Gastroesophageal sphincter (tissue), 4 donors: Measurements from ENCODE around the gene P2RY14. TPM values are rescaled to one million over a fixed set of nuclear protein-coding genes. Genes with fewer than 3 reads are reported as not detected.

Source experiments
- ATAC-seq: fragments of 150-250 bp; one replicate; pipeline ENCODE4 v1.9.1; 2016; ENCODE audit warnings: mild to moderate bottlenecking, moderate library complexity
- H3K27ac ChIP-seq, 4 donors: fragments of 200-600 bp; sonication (generic) in 3 of 4; 1 replicate in 3 of 4; 2 replicates in 1 of 4; pipeline ENCODE4 v1.5.1; 2016 to 2019
- H3K27me3 ChIP-seq: fragments of 200-600 bp; sonication (generic); one replicate; pipeline ENCODE4 v1.5.1; 2019
- H3K36me3 ChIP-seq, 2 donors: fragments of 200-600 bp; sonication (generic); one replicate each; pipeline ENCODE4 v1.5.1; 2019; ENCODE audit warnings: control low read depth in 1 of 2
- H3K4me1 ChIP-seq, 3 donors: fragments of 200-600 bp; sonication (generic); 1 replicate in 2 of 3; 2 replicates in 1 of 3; pipeline ENCODE4 v1.5.1; 2016 to 2019; ENCODE audit warnings: control low read depth in 2 of 3
- H3K4me3 ChIP-seq, 2 donors: fragments of 200-600 bp; sonication (generic); one replicate each; pipeline ENCODE4 v1.5.1; 2019; ENCODE audit warnings: mild to moderate bottlenecking in 1 of 2, moderate library complexity in 1 of 2
- H3K9me3 ChIP-seq, 3 donors: fragments of 200-600 bp; sonication (generic); one replicate each; pipeline ENCODE4 v1.5.1; 2017 to 2019; ENCODE audit warnings: control low read depth in 2 of 3
- CTCF ChIP-seq, 4 experiments: fragments of 200-600 bp in 2 of 4; fragments of 450-650 bp in 2 of 4; sonication (generic) in 1 of 4; IDR thresholded peaks; one replicate each; pipeline ENCODE4 v1.5.1; 2017 to 2019; ENCODE audit warnings: antibody characterized with exemption in 4 of 4, mild to moderate bottlenecking in 2 of 4, moderate library complexity in 2 of 4
- EP300 ChIP-seq: sonication (generic); formaldehyde crosslinking; IDR thresholded peaks from one replicate; pipeline ENCODE4 v1.6.1; 2017; ENCODE audit warnings: antibody characterized with exemption, mild to moderate bottlenecking
- POLR2A ChIP-seq, 2 donors: fragments of 450-650 bp; IDR thresholded peaks; one replicate each; pipeline ENCODE4 v1.6.1; 2017; ENCODE audit warnings: antibody characterized with exemption in 2 of 2, mild to moderate bottlenecking in 2 of 2, moderate library complexity in 1 of 2
- POLR2AphosphoS5 ChIP-seq: sonication (generic); formaldehyde crosslinking; IDR thresholded peaks from one replicate; pipeline ENCODE4 v1.6.1; 2017; ENCODE audit warnings: antibody characterized with exemption
- WGBS, 2 donors: methylation state at CpG; one replicate each; pipeline ENCODE4 v1.1.5; 2018; ENCODE audit warnings: low coverage in 1 of 2; 5-methylcytosine and 5-hydroxymethylcytosine counted together
- total RNA-seq, 4 donors: library from RNA; depleted of rRNA; stranded (reverse); fragments of >200 nt; gene quantifications; one replicate each; pipeline ENCODE4 v1.1.0, GENCODE V29; 2016

P2RY14 gene
- total RNA-seq, 4 donors from 2014 or later, result 1.8 to 90.5 (median 16.2) TPM

- ATAC-seq, result no peak
- Histone ChIP-seq H3K27me3 (no peaks in the 10 kb centered on the region), H3K9me3 (no peaks in the 10 kb centered on the region), H3K4me1 (peaks cover 2 to 53% (median 3%) of the 10 kb centered on the region in 3 donors), H3K36me3 (no peaks in the 10 kb centered on the region), H3K27ac (peak overlapping the region in 2 of 4 donors; percentile 30 to 50), H3K4me3 (no peak overlapping the region)
- WGBS, 2 donors, result 57 to 64% methylated on average over 9 of the region's 9 CpGs
- no peak for TF ChIP-seq POLR2A (IDR thresholded peaks at IDR 0.05)
- TF ChIP-seq POLR2AphosphoS5, result peak; percentile 43
- TF ChIP-seq CTCF (IDR thresholded peaks at IDR 0.05), result no peak
These were observed 3.5 kb upstream of the P2RY14 start for GRCh38 chr3:151281671-151282324.

GRCh38 chr3:151276687-151277042, 1.7 kb downstream of the P2RY14 start:
- TF ChIP-seq CTCF (IDR thresholded peaks at IDR 0.05), result no peak
- no peak for TF ChIP-seq POLR2AphosphoS5
- no peaks in the 10 kb centered on the region for H3K27me3 ChIP-seq
- peak overlapping the region in 2 of 4 donors; percentile 17 to 24 for H3K27ac ChIP-seq
- 91 to 100% methylated on average over 3 to 6 of the region's 6 CpGs for WGBS, 2 donors
- peaks cover 0 to 29% (median 0%) of the 10 kb centered on the region in 3 donors for H3K4me1 ChIP-seq
- peak overlapping the region; percentile 8 to 37 for H3K4me3 ChIP-seq
- ATAC-seq, result no peak
- no peaks in the 10 kb centered on the region for H3K36me3 ChIP-seq
- no peaks in the 10 kb centered on the region for H3K9me3 ChIP-seq

DNA sequence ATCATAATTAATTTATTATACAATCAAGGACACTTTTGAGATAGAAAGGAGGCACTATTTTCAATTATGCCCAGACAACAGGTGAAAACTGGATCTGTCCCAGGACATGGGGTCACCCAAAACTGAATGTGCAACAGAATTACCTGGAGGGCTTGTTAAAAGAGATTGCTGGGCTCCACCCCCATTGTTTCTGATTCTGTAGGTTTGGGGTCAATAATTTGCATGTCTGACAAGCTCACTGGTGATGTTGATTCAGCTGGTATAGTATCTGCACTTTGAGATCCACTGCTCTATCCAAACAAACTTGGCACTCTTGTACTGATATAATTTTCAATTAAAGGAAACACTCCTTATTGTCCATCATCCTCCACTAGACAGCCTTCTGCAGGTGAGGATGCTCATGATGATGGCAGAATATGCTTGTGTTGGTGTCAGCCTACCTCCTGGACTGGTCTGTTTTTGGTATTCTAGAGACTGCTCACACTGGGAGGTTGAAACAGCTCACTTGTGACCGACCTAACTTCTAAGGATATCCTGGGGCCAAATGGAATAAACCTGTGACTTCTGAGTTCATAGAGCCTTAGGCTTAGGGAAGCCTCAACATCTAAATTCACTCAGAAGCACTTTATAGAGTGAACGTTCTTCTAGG, 2.2 kb downstream of the P2RY14 start:
- peaks cover 0 to 24% (median 0%) of the 10 kb centered on the region in 3 donors for H3K4me1 ChIP-seq
- peak overlapping the region in 2 of 4 donors; percentile 17 to 24 for H3K27ac ChIP-seq
- no peak for ATAC-seq
- H3K36me3 ChIP-seq, result no peaks in the 10 kb centered on the region
- peak overlapping the region; percentile 8 to 37 for H3K4me3 ChIP-seq
- no peaks in the 10 kb centered on the region for H3K27me3 ChIP-seq
- TF ChIP-seq CTCF (IDR thresholded peaks at IDR 0.05) (no peak), POLR2A (IDR thresholded peaks at IDR 0.05) (no peak), POLR2AphosphoS5 (no peak), EP300 (no peak)
- no peaks in the 10 kb centered on the region for H3K9me3 ChIP-seq
- WGBS, 2 donors, result 80% methylated on average over 2 of the region's 2 CpGs; no CpG with 5 or more reads in 1 of the 2 donors

DNA sequence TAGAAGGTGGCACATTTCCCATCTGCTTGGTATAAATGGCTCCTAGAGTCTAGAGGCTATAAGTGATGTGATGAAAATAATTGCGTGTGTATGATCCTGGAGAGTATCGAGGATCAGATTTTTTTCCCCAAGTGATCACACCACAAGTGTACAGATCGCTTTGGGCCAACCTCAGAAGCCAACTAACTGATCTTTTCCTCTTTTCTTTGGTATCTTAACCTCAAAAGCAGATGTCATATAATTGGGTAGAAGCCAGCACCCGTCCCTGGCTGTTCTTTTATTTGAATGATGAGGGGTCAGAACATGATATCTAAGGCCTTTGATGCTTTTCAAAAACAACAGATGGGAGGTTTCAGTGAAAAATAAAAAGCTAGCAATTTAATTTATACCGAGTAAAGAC, 3.3 kb downstream of the P2RY14 start:
- H3K36me3 ChIP-seq, result no peaks in the 10 kb centered on the region
- H3K27ac ChIP-seq, result no peak overlapping the region
- peaks cover 0 to 29% (median 0%) of the 10 kb centered on the region in 3 donors for H3K4me1 ChIP-seq
- no peaks in the 10 kb centered on the region for H3K27me3 ChIP-seq
- no peak overlapping the region for H3K4me3 ChIP-seq
- no peak for ATAC-seq
- 75 to 80% methylated on average over 4 to 5 of the region's 5 CpGs for WGBS, 2 donors
- H3K9me3 ChIP-seq, result no peaks in the 10 kb centered on the region
- TF ChIP-seq CTCF (IDR thresholded peaks at IDR 0.05) (no peak), EP300 (no peak), POLR2AphosphoS5 (no peak), POLR2A (IDR thresholded peaks at IDR 0.05) (no peak)

DNA sequence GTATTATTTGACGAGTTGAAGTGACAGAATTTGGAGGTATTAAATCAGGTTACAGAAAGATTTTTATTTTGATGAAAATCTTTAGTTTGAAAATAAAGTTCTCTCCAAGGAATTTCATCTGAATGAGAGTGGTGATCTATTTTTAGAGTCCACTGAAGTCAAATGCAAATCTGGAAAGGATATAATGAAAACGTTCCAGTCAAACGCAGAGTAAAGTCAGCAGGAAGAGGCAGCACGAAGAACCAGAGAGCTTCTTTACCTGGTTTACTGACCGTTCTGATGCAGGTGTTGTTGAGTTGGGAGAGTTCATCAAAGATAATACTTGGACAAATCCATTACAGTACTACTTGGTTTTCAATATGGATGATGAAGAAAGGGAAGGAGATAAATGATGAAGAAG, 8.7 kb downstream of the P2RY14 start:
- H3K4me3 ChIP-seq, result peak overlapping the region in 1 of 2 donors; percentile 7

More for the DNA sequence above, 8.7 kb downstream of the P2RY14 start:
- Histone ChIP-seq H3K9me3 (no peaks in the 10 kb centered on the region), H3K36me3 (no peaks in the 10 kb centered on the region), H3K27me3 (no peaks in the 10 kb centered on the region), H3K4me1 (peaks cover 0 to 56% (median 12%) of the 10 kb centered on the region in 3 donors), H3K27ac (peak overlapping the region; percentile 58 to 82 (median 69))
- TF ChIP-seq EP300, result no peak
- TF ChIP-seq CTCF (IDR thresholded peaks at IDR 0.05), result no peak
- peak; percentile 52 for TF ChIP-seq POLR2AphosphoS5
- 11 to 40% methylated on average over 5 of the region's 5 CpGs for WGBS, 2 donors
- ATAC-seq, result no peak
